Ovary (tissue), 10 donors: Measurements from ENCODE around the gene TUBB6. TPM values are rescaled to one million over a fixed set of nuclear protein-coding genes. Genes with fewer than 3 reads are reported as not detected.

Experiments used
- DNase-seq, 5 donors: peaks; one replicate each; pipeline ENCODE4 v3.0.0-alpha.2; 2019 to 2020
- H3K27ac ChIP-seq, 2 donors: fragments of 200-600 bp; one replicate each; pipeline versions ENCODE4 v1.5.1 to v1.8.0; 2019 to 2022
- H3K27me3 ChIP-seq: fragments of 200-600 bp; one replicate; pipeline ENCODE4 v1.8.0; 2022
- H3K36me3 ChIP-seq: fragments of 200-600 bp; sonication (generic); one replicate; pipeline ENCODE4 v1.5.1; 2019
- H3K4me1 ChIP-seq: one replicate; pipeline ENCODE4 v1.8.1; 2013; ENCODE audit warnings: mild to moderate bottlenecking, moderate library complexity; ENCODE audit not compliant: insufficient read depth
- H3K4me3 ChIP-seq: fragments of 200-600 bp; sonication (generic); one replicate; pipeline ENCODE4 v1.5.1; 2017
- H3K9me3 ChIP-seq, 2 donors: fragments of 200-600 bp in 1 of 2; sonication (generic) in 1 of 2; one replicate each; pipeline versions ENCODE4 v1.5.1 to v1.8.1; 2013 to 2019; ENCODE audit warnings: mild to moderate bottlenecking in 1 of 2, moderate library complexity in 1 of 2
- CTCF ChIP-seq, 3 donors: fragments of 450-650 bp in 2 of 3; fragments of 200-600 bp in 1 of 3; IDR thresholded peaks; one replicate each; pipeline versions ENCODE4 v1.5.1 to v1.8.0; 2016 to 2022; ENCODE audit warnings: antibody characterized with exemption in 3 of 3, mild to moderate bottlenecking in 1 of 3
- EP300 ChIP-seq: sonication (generic); formaldehyde crosslinking; IDR thresholded peaks from one replicate; pipeline ENCODE4 v1.6.1; 2017; ENCODE audit warnings: antibody characterized with exemption
- POLR2A ChIP-seq: fragments of 450-650 bp; IDR thresholded peaks from one replicate; pipeline ENCODE4 v1.6.1; 2017; ENCODE audit warnings: antibody characterized with exemption, mild to moderate bottlenecking, moderate library complexity
- WGBS, 3 donors: extraction: QIAGEN DNeasy Blood & Tissue Kit in 1 of 3; methylation state at CpG; one replicate each; pipeline versions ENCODE4 v1.1.5 to v1.1.7; 2013 to 2017; 5-methylcytosine and 5-hydroxymethylcytosine counted together
- intact Hi-C, 4 donors: fragments of 100-400 bp; cut with DNase I; formaldehyde crosslinking; loops; one replicate each; pipeline versions ENCODE4 v1.11.0 to v1.15.1; 2022 to 2023
- long read RNA-seq, 3 donors: library from polyadenylated mRNA in 2 of 3; unstranded in 2 of 3; transcript quantifications; one replicate each; pipeline ENCODE4 v2.0.0 and lab custom pipeline, GENCODE V29; 2021 to 2026
- polyA plus RNA-seq, 2 donors: library from polyadenylated mRNA; stranded (reverse); fragments of 200-250 nt in 1 of 2; fragments of 350-450 nt in 1 of 2; fragmentation: Illumina TruSeq in 1 of 2; extraction: RNeasy Lipid Tissue Mini Kit (QIAGEN cat#74804) in 1 of 2; gene quantifications; one replicate each; pipeline ENCODE4 v1.2.3, GENCODE V29; 2013 to 2014
- total RNA-seq, 7 donors: library from RNA; depleted of rRNA in 2 of 7; stranded (reverse); fragments of >200 nt in 2 of 7; fragmentation: NEBNext Ultra II Directional in 3 of 7; extraction: Animal tissue kit (Norgen Biotek cat#: 25700) in 3 of 7; gene quantifications; one replicate each; pipeline versions ENCODE4 v1.1.0 to v1.2.4, GENCODE V29; 2016 to 2023
- donor health status: DM: no; HTN: no; CAD: no; lungs with moderate emphysema.
- donor health status: DM: no; HTN: no; CAD: no.
- donor health status: Bipolar disorder and iron deficiency.
- donor health status: DM: yes; HTN: yes; CAD: no.
- donor health status: DM: no; HTN: no; CAD: no.
- donor health status: DM: yes; HTN: yes; CAD: no.

The TUBB6 gene
- total RNA-seq = 100 to 1,000 TPM in 6 of 7 donors, 10 to 100 TPM in 1; 85.6 to 155 (median 139) TPM
- 10 to 100 TPM; 77.3 to 95.5 TPM for polyA plus RNA-seq
- long read RNA-seq, donor 1, transcript TUBB6-201 (4 exons, 2,064 nt) = major isoform, 727 of 1,003 reads
- long read RNA-seq, donor 1, transcript TUBB6-213 (4 exons, 1,017 nt) = minor isoform, 142 of 1,003 reads
- long read RNA-seq, donor 1, transcript TUBB6-203 (4 exons, 788 nt) = minor isoform, 34 of 1,003 reads
- long read RNA-seq, donor 1, transcript TUBB6-207 (3 exons, 1,075 nt) = minor isoform, 10 of 1,003 reads
- long read RNA-seq, donor 1, partial matches to known transcripts = 12 of 1,003 reads
- long read RNA-seq, donor 1, other reads (novel, unspliced or antisense) = 58 of 1,003 reads
- long read RNA-seq, donor 2, transcript TUBB6-201 (4 exons, 2,064 nt) = major isoform, 5 of 16 reads
- long read RNA-seq, donor 2, partial matches to known transcripts = 8 of 16 reads
- long read RNA-seq, donor 2, other reads (novel, unspliced or antisense) = 0 of 16 reads
- long read RNA-seq, donor 3, transcript TUBB6-203 (4 exons, 788 nt) = minor isoform, 7 of 252 reads
- long read RNA-seq, donor 3, transcript TUBB6-201 (4 exons, 2,064 nt) = major isoform, 139 of 252 reads
- long read RNA-seq, donor 3, transcript TUBB6-202 (3 exons, 2,163 nt) = minor isoform, 8 of 252 reads
- long read RNA-seq, donor 3, transcript TUBB6-213 (4 exons, 1,017 nt) = minor isoform, 44 of 252 reads
- long read RNA-seq, donor 3, partial matches to known transcripts = 4 of 252 reads
- long read RNA-seq, donor 3, other reads (novel, unspliced or antisense) = 40 of 252 reads

- 0 to 1% (median 0%) methylated on average over 17 to 87 of the region's 88 CpGs for WGBS, 3 donors
- Histone ChIP-seq H3K4me3 (peak within 1 kb of the TSS; percentile 90), H3K4me1 (peaks cover 1% of the 10 kb centered on the region), H3K27ac (peak within 1 kb of the TSS; percentile 94 to 100), H3K27me3 (no peaks in the 10 kb centered on the region), H3K9me3 (no peaks in the 10 kb centered on the region), H3K36me3 (no peaks in the 10 kb centered on the region)
- intact Hi-C loops = loop anchor here in 1 of 4 donors (2.0 kb wide), 1 partner anchor 29 kb away; no protein-coding TSS in a partner anchor
- DNase-seq = peak; percentile 70 to 85 (median 77)
- TF ChIP-seq POLR2A = no peak
- no peak for TF ChIP-seq EP300
- TF ChIP-seq CTCF (IDR thresholded peaks at IDR 0.05) = no peak
Observed at GRCh38 chr18:12307701-12308385, at the start of gene TUBB6. Gene TUBB6, plus strand, starts transcription at chr18:12308241. Its CDS starts 52 bp downstream, at chr18:12308293.

- Histone ChIP-seq H3K9me3 (no peaks in the 10 kb centered on the region), H3K4me3 (no peak overlapping the region), H3K4me1 (peaks cover 3% of the 10 kb centered on the region), H3K27me3 (no peaks in the 10 kb centered on the region), H3K36me3 (no peaks in the 10 kb centered on the region), H3K27ac (no peak overlapping the region)
- 84 to 85% (median 84%) methylated on average over 29 of the region's 29 CpGs for WGBS, 3 donors
- intact Hi-C loops = no loop called here
- no peak for DNase-seq
- no peak for TF ChIP-seq EP300
- no peak for TF ChIP-seq POLR2A
- no peak for TF ChIP-seq CTCF (IDR thresholded peaks at IDR 0.05)
Observed at GRCh38 chr18:12258719-12259705, 49.0 kb upstream of the TUBB6 start.

DNA sequence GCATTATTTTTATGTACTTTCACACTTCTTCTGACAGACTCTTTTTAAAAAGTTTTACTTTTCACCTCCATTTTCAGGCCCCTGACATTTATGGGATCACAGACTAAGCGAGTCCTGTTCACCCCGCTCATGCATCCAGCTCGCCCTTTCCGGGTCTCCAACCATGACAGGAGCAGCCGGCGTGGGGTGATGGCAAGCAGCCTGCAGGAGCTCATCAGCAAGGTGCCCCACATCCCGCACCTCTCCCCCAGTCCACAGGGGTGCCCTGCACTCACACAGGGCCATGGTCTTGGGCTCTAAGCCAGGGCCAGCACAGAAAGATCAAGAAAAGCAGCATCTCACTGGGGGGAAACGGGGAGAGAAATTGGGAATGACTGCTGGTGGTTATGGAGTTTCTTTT, 45.3 kb upstream of the TUBB6 start:
- 78 to 83% (median 80%) methylated on average over 8 of the region's 8 CpGs for WGBS, 3 donors
- no peaks in the 10 kb centered on the region for H3K27me3 ChIP-seq
- H3K4me1 ChIP-seq = no peaks in the 10 kb centered on the region
- no peak overlapping the region for H3K27ac ChIP-seq
- no peak overlapping the region for H3K4me3 ChIP-seq
- H3K36me3 ChIP-seq = no peaks in the 10 kb centered on the region
- intact Hi-C loops = no loop called here
- no peak for TF ChIP-seq EP300
- no peak for TF ChIP-seq CTCF (IDR thresholded peaks at IDR 0.05)
- no peak for TF ChIP-seq POLR2A
- no peaks in the 10 kb centered on the region for H3K9me3 ChIP-seq
- DNase-seq = no peak
